Suppressor macrophage treated with lipopolysaccharide for 1 hour (primary cell): ENCODE results near the gene LIMA1.
A peak's percentile ranks its signal among the peaks of the same experiment; 100 is the strongest.

Experiments used
- DNase-seq, 3 donors: peaks; one replicate each; pipeline ENCODE4 v3.0.0-alpha.2; 2020 to 2022

Gene LIMA1

DNA sequence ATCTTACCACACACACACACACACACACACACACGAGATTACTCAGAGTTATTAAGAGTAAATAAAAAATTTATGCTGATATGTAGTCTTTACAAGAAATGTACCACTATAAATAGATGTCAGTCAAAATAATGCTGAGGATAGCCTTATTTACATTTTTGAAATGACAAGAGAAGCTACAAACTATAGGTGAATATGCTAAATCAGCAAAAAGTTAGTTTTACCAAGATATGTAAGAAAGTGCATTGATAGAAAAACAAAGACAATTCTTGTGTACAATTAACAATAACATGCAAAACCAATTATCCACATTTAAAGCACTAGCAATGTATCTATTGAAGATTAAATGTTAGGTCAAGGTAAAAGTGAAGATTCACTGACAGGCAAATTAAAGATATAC, 69.3 kb downstream of the LIMA1 start:
- DNase-seq: no peak

DNA sequence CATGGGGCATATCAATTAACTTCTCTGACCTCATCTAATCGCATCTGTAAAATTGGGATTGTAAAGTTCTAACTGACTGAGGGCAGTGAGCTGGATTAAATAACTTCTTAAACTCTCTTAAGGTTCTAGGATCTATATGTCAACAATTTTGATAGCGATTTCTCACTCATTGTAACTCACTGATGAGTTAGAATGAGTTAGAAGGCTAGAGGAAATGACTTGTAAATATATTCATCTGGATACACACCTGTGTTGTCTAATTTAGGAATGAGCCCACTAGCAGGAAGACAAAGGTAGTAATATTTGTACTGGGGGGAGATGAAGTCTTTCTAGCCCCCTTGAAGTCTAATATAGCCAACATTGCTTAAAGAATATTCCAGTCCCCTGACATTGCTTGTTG, 69.9 kb downstream of the LIMA1 start:
- no peak for DNase-seq

DNA sequence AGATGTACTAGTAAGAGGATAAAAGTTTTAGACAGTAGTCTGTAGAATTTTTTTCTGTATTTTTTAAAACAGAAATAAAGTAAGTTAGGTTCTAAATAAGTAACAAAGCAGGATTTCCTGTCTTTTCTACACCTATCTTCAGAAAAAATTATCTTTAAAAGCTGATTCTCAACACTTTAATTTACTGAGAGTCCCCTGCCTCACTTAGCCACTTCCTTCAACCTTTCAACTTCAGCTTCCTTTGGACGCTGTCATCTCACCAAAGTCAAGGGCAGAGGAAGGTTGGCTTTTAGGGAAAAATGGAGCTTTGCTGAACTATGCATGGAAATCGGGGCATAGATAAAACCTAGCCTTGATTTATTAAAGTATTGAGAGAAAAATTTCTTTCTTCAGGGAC, 71.3 kb downstream of the LIMA1 start:
- no peak for DNase-seq

DNA sequence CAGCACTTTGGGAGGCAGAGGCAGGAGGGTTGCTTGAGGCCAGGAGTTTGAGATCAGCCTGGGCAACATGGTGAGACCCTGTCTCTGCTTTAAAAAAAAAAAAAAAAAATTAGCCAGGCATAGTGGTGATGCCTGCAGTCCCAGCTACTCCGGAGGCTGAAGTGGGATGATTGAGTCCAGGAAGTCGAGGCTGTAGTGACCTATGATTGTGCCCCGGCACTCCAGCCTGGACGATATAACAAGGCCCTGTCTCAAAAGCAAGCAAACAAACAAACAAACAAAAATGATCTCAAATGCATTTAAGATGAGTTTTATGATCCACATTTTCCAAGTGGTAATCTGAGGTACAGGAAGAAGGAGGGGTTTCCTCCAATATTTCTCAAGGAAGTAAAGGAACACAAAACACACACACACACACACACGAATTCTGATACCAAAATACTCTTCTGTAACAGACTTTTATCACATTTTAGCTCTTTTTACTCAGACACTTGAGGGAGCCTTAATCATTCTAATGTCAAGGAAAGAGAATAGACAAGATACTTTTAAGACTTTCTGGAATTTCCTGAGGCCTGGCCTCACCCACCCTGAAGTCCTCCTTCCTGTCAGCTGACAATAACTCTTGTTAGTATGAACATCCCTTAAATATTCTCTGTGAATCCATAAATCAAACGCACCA, 71.8 kb downstream of the LIMA1 start:
- DNase-seq: peak; percentile 63 to 78 (median 72)

DNA sequence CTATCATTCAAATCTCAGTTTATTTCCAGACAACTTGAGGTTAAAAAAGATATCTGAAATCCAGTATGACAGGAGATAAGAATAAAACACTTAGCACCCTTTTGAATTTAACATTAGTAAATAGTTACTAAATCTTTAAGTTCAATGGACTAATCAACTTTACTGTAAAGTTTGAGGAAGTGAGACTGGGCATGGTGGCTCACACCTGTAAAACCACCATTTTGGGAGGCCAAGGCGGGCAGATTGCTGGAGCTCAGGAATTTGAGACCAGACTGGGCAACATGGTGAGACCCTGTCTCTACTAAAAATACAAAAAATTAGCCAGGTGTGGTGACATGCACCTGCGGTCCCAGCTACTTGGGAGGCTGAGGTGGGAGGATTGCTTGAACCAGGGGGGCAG, 75.9 kb downstream of the LIMA1 start:
- no peak for DNase-seq

DNA sequence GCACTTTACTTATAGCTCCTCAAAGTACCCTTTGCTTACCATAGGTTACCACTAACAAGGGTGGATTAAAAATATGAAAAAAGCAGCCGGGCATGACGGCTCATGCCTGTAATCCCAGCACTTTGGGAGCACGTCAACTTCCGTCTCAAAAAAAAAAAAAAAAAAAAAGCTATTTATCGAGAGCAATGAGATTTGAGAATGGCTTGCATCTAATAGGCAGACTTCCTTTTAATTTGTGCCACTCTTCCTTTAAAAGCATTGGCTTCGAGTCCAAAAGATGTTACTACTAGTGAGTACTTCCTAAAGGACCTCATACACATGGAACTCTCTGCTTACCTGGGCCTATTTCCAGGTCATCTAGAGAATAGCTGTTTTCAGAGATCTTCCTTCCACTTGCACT, 77.7 kb downstream of the LIMA1 start:
- DNase-seq: no peak

DNA sequence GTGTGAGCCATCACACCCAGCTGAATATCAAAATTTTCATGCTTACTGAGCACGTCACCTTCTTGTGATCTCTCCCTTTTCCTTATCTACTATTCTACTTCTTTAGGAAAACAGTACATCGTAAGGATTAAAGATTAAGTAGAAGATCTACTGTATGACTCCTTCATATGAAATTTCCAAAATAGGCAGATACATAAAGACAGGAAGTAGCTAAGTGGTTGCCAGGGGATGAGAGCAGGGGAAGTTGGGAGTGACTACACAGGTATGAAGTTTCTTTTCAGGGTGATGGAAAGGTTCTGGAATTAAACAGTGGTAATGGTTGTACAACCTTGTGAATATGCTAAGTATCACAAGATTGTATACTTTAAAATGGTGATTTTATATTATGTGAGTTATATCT, 79.6 kb downstream of the LIMA1 start:
- no peak for DNase-seq

DNA sequence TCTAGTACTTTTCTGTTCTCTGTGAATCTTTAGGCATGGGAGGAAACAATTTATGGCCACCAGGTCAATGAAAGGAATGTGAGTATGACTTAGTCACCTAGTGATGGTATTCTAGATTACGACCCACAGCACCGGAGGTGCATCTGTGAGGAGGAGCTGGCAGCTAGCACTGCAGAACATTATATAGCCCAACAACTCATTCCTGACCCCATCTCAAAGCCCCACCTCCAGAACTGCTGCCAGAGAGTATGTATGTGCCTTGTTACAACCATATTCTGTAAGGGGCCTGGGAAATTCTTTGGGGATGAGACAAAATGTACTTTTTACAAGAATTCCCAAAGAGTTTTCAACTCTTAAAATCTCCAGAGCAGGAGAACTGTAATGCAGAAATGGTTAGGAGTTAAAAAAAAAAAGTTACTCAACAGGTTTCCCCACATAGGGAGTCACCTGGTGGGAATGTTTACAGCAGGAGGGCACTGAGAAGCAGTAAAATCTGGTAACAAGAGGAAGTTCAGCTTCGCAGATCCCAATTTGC, 81.3 kb downstream of the LIMA1 start:
- DNase-seq: no peak

DNA sequence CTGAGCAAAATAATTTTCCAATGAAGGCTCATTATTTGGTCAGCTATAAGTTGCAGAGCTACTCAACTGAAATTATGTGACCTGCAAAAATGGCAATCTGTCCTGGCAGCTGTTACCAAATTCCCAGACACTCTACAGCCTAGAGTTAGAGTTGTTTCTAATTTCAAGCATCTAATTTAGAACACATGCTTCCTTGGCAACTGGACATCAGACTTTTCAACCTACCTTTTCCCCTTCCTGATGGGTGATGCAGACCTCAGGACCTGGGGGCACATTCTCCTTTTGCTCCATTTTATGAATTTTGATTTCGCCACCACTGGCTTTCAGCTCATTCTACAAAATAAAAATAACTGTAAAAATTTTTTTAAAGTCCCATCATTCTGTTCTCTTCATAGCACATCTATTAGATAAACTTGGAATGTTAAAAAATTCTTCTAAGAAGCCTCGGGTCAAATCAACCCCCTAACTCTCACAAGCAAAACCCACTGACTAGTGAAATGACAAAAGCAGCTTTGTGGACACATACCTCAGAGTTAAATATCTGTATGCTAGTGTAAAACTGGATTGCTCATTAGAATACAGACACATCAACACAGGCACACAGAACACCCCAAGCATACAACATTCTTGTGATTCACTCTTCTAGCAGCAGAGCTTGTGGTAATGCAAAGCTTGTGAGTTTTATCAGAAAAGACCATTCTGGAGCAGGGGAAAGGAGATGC, 82.6 kb downstream of the LIMA1 start:
- no peak for DNase-seq

DNA sequence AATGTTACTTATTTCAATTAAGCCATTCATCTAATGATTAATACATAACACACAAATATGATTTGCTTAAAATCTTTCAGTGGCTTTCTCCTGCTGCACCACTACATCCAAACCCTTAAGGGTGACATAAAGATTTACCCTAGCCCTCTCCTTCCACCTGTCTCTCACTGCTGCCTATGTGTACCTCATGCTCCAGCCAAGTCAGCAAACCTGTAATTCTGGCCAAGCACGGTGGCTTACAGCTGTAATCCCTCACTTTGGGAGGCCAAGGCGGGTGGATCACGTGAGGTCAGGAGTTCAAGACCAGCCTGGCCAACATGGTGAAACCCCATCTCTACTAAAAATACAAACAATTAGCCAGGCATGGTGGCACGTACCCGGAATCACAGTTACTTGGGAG, 84.5 kb downstream of the LIMA1 start:
- no peak for DNase-seq

DNA sequence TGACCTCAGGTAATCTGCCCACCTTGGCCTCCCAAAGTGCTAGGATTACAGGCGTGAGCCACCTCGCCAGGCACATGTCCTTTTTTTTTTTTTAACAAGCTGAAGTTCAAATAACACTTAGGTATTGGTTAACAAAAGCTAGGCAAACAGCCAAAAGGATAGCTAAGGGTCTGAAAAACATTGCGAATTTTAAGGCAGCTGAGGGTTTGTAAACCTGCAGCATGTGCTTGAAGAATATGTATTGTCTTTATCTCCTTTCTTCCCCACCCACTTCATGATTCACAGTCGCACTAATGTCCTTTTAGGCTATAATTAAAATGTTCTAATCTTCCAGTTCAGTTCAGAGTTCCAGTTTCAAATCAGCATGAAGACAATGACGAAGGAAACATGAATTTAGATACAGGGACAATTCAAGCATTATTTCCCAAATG, 86.0 kb downstream of the LIMA1 start:
- no peak for DNase-seq

DNA sequence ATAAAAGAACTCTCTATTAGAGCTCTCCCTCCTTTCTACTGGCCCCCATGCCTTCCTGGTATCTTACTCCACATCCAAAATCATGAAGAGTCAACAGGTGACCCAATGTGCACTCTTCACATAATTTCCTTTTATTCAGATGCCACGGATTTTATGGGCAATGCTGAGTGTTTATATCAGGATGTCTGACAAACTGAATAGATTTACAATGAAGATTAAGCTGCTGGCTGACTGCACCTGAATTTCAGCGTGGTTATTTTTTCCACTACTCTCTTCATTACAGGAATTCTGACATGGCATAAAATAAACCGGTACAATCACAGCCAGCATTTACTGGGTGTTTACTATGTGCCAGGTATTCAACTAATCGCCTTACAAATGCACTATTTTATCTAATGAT, 86.8 kb downstream of the LIMA1 start:
- DNase-seq: no peak

DNA sequence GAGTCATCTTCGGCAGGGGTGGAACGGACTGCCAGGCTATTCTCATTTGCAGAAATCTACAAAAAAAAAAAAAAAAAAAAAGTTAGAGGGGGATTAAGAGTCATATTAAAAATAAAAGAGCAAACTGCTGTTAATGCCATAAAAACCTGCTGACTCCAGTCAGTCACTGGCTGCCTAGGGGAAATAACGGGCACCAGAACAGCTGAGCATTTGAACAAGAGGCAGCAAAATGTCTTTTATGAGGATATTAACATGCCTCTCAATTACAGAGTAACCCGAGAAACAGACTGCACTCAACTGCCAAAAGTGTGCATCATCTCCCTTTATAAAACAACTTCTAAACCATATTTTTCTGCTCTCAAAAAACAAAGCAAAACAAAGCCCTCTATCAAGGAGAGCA, 87.5 kb downstream of the LIMA1 start:
- DNase-seq: no peak

DNA sequence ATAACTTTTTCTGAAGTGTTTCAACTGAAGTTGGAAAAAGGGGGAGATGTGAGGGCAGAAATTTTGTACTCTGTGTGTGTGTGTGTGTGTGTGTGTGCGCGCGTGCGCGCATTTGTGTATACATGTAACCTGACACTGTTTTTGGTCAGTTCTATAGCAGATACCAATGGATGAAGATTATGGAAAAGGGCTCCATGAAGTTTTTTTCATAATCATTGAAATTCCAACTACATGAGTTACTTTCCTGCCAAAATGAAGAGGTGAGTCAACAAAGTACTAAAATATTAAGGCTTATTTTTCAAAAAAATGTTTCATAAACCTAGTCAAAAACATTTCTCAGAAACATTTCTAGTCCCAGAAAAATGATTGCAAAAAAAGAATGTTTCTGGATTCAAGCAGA, 90.4 kb downstream of the LIMA1 start:
- DNase-seq: no peak

DNA sequence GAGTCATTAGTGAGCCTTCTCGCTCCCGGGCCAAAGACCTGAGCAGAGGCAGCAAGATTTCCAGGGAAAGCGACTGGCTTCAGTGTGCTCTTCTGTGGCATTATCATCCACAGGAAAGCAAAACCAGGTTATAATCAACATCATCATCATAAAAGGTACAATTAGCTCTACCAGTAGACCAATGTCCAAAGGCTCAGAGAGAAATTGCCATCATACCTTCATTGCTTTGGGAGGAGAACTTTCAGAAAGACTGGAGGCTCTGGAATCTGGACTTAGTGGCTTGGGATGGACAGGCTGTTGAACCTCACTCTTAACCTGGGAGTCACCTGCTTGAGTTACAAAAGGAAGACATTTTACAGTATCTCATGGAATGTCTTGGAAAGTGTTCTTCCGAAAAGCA, 91.1 kb downstream of the LIMA1 start:
- DNase-seq: no peak

DNA sequence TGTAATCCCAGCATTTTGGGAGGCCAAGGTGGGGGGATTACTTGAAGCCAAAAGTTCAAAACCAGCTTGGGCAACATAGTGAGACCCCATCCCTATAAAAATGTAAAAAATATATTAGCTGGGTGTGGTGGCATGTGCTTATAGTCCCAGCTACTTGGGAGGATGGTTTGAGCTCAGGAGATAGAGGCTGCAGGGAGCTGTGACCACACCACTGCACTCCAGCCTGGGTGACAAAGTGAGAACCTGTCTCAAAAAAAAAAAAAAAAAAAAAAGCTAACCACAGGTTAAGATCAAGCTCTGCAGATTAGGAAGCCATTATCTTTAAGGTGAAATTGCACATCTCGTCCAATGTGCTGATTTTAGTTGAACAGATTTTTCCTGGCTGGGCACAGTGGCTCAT, 92.5 kb downstream of the LIMA1 start:
- no peak for DNase-seq

DNA sequence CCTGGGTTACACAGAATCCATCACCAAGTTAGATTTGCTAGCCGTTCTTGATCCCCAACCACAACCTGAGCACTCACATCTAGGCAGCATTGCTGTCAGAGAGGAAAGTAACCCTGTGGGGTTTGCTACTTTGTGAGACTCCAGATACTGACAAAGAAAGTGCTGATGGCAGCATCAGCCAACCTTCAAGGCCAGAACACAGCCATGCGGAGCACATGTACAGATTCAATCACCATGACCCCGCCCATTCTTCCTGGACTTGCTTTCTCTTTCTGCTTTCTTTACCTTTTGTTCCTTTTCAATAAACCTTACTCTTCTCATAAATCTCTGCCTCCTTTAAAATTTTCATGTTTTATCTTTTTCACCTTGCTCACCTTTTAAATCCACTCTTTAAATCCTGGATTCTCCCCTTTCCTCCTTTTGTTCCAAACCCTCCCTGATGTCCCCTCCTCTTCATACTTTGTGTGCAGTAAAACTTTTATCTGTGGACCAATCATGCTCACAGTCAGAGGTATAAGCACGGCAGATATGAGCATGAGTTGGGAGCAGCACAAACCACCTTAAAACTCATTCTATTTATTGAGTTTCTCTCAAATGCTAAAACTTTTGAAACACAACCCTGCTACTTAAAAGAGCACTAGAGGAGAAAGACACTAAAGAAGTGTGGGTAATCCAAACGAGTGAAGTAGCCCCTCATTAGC, 94.3 kb downstream of the LIMA1 start:
- no peak for DNase-seq

DNA sequence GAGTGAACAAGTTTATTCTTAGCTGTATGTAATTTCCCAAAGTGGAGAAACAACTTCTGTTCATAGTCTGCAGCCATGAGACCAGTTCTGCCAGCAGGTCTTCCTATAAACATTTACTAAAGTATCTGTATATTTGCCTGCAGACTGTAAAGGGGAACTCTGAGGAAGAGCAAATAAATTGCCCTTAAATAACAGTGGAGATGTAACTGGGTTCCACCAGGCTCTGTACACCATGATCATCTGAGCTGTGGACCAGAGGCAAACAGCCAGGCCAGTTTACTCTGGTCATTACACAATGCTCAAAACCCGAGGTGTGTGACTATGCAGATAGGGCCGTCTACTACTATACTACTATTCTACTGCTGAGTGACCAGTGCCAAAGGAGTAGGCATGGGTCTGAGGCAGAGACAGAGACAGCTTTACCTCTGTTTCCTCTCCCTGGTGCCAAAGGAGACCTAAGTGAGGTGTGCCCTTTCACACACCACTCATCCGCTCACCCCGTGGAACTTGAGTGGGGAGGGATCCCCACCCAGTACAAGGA, 95.0 kb downstream of the LIMA1 start:
- DNase-seq: no peak

DNA sequence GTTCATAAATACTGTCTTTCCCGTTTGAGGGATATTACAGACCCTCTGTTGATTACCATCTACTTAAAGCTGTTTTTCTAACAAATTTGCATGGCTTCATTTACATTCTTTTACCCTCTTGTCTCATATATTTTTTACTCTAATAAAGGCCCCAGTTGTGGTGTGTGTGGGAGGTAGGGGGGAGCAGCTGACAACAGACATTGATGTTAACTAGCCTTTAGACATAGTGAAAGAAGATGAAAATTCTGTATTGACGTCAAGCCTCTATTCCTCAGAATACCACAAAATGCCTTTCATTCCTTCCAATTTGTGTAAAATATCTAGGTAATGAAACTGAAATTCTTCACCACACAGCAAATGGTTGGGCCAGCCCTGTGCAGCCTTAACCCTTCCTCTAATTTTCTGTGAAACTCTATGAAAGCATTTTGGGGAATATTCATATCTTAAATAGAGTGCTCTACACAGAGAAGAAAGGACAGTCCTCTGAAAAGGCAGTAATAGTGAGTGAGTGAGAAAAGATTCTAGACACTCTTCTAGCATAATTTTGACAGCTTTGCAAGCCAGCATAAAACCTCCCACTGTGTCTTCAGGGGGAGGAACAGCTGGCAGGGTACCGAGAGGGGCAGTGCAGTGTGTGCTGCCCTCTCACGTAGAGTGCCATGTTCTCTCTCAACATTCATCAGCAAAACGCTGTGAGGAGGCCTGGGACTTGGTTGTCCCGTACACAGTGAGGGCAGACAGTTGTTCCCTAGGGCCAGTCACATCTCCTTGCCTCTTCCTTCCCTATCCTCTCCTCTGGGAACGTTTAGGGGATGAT, 96.0 kb downstream of the LIMA1 start:
- no peak for DNase-seq

DNA sequence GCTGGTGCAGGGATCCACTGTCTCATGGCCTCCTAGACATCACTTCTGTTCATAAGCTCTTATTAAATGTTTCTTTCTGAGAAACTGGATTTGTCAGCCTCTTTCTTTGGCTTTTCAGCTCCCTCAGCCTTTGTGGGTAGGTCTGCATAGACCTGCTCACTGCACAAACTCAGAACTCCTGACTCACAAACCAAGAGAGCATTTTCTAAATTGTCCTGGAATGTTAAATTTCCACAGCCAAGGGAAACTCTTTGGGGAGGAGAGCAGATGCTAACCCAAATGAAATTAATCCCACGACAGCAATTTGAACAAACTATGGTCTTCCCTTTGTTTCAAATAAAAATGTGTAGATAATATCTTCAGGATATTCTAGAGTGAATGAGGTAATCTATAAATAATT, 96.6 kb downstream of the LIMA1 start:
- DNase-seq: no peak

DNA sequence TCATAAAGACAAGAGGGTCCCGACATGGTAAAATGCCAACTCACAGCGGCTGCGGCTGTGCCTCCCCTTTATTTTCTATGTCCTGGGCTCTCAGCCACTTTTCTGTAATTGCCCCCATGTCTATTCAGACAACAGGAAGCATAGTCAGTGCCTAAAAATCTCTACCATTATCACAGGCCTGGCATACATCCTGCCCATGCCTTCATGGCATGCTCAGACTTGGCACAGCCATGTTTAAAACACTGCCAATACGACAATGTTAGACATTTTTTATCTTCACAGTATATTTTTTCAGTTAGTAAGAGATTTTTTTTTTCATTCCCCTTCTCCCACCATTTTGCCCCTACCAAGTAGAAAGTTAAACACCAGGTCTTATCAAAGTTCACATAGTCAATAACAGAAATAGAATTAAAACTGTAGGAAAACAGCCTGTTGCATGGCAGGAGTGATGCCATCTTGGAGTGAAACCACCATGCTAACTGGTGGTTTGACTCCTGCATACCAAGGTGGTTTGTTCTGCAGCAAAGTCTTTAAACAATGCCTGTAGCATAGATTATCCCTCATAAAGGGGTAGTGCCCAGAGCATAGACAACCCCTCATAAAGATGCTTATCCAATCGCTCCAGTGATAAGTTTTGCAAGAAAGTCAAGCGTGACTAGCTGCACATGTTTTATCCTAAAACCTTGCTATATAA, 97.2 kb downstream of the LIMA1 start:
- no peak for DNase-seq

DNA sequence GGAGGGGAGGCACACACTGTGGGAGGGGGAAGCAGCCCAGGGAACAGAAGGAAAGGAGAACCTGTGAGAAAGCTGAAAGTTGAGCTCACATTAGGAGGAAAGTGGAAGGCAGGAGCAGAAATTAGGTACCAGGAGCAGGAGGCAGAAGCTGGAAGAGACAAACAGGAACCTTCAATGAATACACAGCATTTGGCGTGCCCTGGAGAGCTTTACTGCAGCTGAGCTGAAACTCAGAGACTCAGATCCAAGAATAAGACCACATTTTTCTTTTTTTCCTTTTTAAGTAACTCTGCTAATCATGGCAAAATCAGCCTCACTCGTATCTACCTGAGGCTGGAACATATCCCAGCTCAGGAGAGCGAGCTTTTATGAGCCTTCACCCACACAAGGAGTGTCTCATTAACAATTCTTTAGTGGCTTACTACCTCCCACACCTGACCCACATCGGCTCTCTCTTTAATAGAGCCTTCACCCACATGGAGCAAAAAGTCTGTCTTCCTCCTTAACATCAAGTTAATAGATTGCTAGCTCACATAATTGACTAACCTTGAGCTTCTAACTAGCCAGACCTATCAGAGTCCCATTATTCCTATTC, 97.9 kb downstream of the LIMA1 start:
- DNase-seq: no peak
